HG03045 (cell line): ENCODE results near the gene NCKAP5.

ENCODE experiments used
- ATAC-seq: cut with Tn5 transposase; IDR thresholded peaks from one replicate; pipeline ENCODE4 v1.9.1; 2021; ENCODE audit warnings: mild to moderate bottlenecking, moderate library complexity; ENCODE audit not compliant: unreplicated experiment

Gene NCKAP5

DNA sequence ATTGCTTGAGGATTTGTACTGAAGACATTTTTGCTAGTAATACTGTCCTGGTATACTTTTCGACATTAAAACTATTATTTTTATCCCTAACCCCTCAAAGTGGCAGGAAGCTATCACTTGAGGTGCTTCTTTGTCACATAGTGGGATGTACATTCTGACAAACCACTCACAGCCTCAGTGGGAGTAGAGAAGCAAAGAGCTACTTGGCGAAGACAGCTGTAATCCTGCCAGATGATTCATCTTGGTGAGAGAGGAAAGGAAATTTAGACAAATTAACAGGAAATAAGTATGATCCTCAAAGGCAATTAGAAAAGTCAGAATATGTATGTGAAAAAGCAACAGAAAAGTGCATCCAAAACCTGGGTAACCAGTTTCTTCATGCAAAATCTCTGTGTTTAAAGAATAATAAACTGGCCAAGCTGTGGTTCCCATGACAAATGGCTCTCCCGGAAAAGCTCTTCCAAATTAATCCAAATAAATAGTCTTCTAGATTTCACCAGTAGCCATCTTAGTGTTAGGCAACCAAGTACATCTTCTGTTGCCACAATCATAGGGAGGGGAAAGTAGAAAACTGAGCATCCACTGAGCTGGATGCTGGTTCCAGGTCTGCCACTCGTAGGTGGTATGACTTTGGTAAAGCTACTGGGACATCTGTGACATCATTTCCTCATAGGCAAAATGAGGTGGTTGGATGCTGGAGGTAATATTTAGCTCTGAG lies 590.3 kb downstream of the NCKAP5 start:
- ATAC-seq, result no peak

DNA sequence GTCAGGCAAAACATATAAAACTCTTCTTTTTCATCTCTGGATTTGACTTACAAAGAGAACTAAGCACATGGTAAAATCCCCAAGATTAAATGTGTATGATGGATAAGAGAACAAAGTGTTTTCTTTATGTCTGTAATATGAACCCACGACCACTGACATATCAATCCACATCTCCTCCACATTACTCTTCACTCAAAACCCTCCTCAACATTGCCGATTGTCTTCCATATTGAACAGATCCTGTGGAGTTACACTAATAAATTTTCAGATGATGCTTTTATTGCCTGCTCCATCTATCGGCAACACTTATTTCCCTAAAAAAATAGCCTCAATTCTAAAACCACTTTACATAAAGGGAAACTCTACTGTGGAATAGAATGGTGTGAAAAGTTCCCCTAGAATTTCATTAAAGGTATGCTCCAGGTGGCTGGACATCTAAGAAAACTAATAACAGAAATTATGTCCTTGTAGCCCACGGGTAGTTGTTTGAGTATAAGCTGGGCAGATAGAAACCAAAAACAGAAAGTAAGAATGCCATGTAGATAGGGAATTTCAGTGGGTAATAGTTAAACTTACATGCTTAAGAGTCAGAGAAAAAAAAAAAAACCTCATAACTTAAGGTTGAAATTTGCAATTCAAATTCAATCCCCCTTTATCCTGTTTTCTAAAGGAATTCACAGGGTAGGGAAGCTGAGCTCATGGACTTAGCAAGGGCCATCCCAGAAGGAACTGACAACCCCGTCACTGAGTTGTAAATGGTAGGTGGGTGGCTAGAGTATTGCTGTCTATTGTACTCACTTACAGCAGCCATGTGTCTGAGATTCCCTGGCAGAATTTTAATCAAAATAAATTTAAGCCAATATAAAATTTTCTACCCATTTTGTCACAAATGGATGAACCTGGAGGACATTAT lies 592.8 kb downstream of the NCKAP5 start:
- no peak for ATAC-seq

DNA sequence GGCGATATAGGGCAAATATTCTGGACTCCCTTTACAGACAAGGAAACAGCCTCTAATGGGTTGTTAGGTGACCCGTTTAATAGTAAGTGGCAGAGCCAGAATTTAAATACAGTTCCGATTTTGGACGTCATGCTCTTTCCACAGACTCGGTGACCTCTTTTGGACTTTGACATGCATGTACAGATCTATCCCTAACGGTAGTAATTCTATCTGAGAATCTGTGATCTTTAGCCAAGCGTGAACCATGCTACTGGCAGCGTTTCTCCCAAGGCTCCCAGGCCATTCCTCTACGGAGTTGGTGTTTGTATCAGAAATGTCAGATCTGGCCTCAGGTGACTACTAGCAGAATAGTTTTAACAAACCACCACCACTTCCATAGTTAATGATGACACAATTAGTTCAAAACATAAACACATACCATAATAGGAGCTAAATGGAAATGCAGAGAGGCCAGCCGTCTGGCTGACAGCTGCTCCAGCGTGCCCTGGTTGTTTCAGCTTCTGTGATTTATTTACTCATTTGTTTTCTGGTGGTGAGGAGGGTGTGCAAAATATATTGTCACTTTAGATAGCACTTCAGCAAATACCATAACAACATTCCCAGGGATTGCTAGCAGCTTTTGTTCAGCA lies 593.7 kb downstream of the NCKAP5 start:
- ATAC-seq, result no peak

DNA sequence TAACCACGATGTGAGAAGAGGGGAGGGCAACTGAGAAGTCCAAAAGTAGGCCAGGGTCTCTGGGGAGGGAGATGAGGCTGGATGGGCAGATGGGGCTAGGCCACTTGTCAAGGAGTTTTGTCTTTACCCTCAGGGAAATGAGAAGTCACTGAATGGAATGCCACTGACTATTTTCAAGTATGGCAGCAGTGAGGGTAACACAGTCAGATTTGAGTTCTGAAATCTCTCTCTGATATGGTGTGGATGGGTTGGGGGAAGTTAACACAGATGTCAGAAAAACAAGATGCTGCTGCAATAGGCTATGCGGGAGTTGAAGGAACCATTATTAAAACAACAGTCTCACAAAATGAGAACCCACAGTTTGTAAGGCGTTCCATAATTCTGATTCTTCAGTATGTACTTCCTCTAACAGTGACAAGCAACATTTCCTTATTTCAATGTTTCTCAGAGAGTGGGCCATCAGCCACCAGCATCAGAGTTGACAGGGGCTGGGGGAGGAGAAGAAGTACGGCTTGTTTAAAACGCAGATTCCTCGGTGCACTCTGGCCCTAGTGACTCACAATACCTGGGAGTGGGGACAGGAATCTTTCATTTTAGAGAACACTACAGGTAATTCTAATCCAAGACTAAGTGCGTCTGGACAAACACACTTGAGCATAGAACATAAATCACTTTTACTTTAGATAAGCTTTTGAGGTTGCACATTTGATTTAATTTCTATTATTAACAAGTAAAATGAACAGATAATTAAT lies 596.8 kb downstream of the NCKAP5 start:
- no peak for ATAC-seq

DNA sequence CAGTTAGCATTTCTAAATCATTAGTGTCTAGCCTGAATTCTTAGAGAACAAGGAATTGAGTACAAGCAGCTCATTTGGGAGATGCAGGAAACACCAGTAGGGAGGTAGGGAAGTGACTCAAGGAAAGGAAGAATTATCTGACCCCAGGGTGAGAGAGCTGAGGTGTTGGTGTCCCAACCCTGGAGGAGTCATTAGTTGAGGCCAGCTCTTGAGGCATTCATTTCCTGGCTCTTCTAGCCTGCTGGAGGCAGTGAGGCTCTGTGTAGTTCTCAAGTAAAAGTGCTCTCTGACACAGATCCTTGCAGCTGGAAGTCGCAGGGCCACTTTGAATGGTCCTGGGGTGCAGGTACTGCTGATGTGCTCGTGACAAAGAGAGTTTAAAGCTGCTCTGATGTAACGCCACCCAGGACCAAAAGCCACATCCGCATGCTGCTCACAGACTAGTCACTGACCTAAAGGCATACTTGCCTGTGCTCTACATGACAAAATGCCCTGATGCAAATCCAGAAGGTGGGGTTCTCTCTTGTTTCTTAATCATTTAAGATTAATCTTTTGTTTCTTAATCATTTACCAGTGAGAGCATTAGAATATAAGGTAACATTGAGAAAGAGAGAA lies 598.8 kb downstream of the NCKAP5 start:
- ATAC-seq, result no peak

DNA sequence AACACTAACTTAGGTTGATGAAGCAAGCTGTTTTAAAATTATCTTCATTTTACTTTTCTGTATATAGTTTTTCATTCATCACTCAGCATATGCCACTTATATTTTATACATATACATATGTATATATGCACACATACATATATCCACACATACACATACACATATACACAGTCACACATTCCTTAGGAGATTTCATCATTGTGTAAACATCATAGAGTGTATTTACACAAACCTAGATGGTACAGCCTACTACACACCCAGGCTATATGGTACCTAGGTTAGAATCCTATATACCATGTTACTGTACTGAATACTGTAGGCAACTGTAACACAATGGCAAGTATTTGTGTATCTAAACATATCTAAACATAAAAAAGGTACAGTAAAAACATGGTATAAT lies 602.8 kb downstream of the NCKAP5 start:
- no peak for ATAC-seq

DNA sequence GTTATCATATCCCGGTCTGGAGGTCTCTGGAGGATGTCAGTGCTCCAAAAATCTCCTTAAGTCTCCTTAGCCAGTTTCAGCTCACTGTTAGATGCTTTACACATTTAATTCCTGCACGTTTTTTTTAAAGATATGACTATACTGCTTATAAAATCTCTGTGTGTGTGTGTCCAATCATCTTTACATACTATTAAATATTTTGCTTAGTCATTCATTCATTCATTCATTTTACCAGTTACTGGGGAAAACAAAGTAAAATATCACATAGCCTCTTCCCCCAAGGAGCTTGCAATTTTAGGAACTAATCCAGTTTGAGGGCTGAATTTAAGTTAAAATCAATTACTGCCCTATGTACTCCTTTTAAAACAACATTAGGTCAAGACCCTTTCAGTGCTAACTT lies 605.1 kb downstream of the NCKAP5 start:
- ATAC-seq, result no peak

DNA sequence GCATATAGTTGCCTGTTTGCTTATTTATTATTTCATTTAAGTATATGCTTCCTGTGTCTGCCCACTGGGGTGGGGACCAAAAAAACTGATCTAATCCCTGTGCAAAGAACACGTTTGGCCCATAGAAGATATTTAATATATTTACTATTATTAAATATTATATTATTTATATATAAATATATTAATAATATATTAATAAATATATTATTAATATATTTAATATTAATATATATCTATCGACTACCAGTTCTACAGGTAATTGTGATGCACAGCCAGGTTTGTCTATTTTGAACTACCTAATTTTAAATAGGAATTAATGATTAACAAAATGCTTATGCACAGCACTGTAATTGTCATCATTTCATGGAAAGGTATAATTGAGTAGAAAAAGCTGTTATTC lies 609.4 kb downstream of the NCKAP5 start:
- ATAC-seq, result no peak

DNA sequence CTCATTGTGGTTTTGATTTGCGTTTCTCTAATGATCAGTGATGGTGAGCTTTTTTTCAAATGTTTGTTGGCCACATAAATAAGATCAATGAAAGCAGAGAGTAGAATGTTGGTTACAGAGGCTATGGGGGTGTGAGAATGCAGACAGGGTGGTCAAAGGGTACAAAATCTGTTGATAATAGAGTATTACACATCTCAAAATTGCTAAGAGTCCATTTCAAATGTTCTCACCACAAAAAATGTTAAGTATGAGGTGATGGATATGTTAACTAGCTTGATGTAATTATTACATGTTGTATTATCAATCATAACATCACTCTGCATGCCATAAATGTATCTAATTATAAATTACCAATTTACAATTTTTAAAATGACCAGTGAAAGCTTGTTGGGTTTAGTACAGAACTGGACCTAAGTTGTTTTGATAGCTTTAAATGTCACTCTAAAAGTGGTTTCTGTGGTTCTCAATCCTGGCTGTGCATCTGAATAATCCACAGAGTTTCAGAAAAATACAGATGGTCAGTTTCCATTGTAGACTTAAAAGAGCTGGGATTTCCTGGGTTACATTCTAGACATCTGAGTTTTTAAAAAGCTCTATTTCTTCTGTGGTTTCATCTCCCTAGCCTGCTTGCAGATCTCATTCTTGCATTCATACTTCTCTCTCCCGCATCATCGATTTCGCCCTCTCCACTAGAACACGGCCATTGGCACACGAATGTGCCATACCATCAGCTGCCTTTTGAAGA lies 612.2 kb downstream of the NCKAP5 start:
- no peak for ATAC-seq

DNA sequence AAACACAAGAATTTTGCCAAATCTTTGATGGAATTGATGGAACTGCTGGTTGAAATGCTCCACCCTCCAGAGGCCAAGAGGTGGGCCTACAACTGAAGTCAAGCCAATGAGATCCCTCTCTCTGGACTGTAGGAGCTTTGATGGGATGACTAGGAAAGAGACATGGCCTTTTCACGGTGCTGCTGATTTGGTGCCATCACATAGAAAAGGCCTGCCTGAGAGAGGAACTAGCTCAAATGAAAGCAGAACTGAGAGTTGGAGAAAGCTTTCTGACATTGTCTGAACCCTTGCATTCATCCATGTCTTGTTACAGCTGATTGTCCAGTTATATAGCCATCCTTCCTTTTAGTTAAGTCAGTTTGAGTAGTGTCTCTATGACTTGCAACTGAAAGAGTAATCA lies 614.5 kb downstream of the NCKAP5 start:
- ATAC-seq, result no peak

DNA sequence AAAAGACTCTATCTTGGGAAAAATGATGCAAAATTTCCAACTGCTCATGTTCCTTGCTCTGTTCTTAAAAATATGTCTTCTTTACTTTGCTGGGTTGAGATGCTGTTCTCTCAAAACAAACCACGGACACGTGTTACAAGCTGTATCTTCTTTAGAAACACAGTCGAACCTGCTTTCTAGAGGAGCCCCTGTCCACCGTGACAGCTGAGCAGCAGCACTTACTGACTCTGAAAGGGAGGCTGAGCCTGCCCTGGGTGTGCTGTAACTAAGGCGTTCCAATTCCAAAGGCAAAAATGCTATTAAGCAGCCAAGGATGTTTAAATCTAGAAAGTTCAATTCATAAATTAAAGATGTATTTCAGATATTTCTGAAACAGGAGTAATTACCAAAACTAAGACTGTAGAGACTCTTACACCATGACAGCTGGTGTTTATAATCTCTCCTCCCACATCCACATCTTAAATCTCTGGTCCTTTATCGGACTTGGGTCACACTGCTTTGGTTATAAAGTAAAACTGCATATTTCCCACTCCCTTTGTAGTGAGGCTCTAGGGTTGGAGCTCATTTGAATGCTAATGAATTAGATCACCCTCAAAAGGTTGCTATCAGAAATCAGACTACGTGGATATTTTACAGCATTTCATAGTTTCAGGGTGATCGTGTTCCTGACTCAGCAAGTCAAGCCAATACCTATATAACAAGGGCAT lies 617.1 kb downstream of the NCKAP5 start:
- no peak for ATAC-seq

DNA sequence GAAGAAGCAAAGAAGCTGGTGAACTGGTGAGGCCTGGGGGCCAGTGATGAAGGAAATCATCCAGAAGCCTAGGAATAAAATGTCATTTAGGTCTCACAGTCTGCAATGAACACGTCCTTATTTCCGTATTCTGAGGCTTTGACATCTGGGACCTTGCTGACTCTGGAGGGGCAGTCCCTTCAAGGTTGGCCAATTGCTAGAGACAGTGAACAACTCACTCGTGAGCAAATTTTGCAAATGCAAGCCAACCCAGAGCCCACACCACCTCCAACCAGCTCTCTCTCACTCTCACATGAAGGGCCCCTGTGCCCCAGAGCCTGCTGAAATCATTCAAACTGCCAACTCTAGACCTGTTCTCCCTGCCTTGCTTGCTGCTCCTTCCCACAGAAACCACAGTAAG lies 619.2 kb downstream of the NCKAP5 start:
- no peak for ATAC-seq

DNA sequence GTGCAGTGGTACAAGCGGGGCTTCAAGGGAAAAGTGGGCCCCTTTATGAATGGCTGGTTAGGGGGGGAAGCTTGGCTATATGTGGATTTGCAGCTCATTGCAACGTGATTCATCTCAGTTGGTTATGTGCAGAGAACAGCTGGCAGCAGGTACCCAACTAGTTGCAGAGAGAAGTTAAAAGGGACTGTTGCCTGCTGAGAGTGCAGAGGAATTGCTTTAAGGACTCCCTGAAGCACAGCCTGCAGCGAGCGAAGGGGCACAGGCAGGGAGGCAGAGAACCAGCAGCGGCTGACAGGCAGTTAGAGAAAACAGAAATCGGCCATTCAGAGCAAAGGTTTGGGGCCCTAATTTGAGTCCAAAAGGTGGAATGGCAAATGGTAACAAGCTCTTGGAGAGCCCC lies 620.1 kb downstream of the NCKAP5 start:
- no peak for ATAC-seq

DNA sequence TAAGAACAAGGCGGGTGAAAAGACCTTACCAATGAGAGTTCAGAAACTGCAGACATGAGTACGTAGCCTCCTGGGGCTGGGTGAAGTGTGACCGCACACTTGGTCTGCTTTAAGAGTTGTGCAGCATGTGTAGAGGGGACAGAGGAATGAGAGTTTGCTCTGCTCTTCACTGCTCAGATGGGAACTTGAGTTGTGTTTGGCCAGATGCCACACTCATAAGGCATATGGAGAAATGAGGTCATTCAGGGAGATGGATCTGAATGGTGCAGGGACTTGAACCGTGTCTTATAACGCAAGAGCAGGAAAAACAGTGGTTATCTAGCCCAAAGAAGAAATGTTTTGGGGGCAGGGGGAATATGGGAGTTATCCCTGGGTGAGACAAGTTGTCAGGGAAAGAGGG lies 624.4 kb downstream of the NCKAP5 start:
- ATAC-seq, result no peak

DNA sequence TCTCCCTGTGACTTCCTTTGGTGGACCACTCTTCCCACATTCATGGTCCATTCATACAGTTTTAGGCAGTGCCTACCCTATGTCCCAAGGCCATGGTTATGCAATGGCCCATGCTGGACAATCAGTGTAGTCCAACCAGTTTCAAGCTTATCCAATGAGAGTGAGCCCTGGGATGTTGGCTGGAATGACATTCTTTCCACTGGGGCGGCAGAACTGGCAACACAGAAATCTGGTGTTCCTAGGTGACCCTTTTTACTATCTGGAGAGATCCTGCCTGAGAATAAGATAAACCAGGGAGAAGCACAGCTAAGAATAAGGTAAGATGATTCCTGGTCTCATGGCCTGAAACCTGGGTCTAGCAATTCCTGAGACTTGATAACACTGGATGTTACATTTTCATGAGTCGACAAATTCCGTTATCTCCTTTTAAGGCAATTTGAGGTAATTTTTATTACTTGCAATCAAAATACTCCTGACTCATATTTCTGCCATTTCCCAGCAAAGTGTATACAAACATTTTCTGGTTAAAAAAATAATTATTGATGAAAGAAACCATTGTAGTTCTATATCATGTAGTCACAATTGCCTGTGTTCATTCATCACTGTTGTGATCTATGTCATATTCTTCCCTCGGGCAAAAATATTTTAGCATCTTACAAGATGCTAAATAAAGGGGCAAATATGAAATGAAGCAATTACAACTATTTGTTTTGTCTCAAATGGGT lies 626.8 kb downstream of the NCKAP5 start:
- no peak for ATAC-seq

DNA sequence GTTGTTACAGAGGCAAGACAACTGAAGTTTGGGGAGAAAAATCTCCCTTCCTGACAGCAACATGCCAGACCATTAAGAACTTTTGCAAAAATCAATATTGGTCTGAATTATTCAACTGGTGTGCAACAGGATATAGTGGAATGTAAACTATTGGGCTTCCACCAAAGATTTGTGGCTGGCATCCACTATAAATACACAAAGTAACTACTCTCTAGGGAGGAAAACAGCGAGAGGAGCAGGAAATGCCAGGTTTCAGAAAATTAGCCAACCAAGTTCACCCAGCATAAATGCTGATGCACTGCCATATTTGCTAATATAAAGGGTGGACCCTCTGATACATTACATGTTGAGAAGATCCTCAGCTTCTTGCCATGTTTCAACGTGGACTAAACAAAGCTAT lies 630.6 kb downstream of the NCKAP5 start:
- ATAC-seq, result no peak

DNA sequence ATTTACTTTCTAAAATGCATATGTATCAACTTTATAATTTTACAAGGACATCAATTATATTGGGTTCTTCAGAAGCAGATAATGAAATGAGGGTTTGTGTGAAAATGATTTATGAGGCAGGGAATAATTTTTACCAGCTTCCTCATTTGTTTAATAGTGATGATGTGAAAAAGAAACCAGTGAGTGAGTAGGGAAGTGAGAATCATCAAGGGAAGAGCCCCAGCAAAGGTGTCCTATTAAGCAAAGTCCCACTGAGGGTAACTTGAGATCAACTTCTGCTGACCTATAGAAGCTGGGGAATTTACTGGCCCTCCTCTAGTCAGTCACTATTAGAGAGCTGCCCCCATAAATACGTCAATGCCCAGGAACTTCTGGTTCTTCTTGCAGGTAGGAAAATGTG lies 631.5 kb downstream of the NCKAP5 start:
- ATAC-seq, result no peak

DNA sequence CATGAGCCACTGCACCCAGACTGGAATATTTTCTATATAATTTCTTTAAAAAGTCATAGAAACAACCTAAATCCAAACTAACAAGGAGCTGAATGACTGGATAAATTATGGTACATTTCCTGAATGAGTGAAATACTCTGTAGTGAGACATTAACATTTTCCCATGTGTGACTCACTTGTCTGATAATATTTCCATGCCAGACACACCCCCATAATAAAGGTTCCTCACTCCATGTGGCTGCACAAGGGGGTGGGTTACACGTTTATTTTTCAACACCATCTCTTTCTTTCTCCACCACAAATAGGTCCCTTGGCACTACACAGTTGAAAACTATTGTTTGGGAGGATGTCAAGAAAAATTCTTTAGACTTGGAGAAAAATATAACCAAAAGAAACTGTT lies 632.0 kb downstream of the NCKAP5 start:
- no peak for ATAC-seq

DNA sequence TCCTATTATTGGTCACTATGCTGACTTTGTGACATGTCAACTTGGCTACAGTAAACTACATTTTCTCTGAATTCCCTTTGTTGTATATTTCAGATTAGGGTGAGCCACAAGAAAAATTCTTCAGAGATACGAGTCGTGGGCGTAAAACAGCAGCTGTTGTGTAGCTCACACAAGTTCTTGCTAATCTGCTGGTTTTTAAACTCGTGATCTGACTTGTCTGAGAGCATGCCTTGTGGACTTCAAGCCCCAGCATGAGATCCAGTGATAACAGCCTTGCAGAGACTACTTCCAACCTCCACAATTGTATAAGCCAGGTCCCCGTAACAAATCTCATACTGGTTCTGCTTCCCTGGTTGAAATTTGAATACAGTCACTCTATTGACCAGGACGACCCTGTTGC lies 638.5 kb downstream of the NCKAP5 start:
- ATAC-seq, result no peak
